Stimulated activated CD8-positive, alpha-beta memory T cell treated with anti-CD3 and anti-CD28 coated beads, Interleukin-2, amount 100 ng/mL, for 48 hours (primary cell): Measurements from ENCODE around the gene SFSWAP.
"Not testable (repeated sequence)": the region's sequence is repeated elsewhere in the genome, so short reads cannot be mapped to it uniquely, and the experiment has no call there.

Experiments
- DNase-seq, 2 donors: peaks; one replicate each; pipeline ENCODE4 v3.0.0-alpha.2; 2020; ENCODE audit warnings: low read depth in 2 of 2

Gene SFSWAP

DNA sequence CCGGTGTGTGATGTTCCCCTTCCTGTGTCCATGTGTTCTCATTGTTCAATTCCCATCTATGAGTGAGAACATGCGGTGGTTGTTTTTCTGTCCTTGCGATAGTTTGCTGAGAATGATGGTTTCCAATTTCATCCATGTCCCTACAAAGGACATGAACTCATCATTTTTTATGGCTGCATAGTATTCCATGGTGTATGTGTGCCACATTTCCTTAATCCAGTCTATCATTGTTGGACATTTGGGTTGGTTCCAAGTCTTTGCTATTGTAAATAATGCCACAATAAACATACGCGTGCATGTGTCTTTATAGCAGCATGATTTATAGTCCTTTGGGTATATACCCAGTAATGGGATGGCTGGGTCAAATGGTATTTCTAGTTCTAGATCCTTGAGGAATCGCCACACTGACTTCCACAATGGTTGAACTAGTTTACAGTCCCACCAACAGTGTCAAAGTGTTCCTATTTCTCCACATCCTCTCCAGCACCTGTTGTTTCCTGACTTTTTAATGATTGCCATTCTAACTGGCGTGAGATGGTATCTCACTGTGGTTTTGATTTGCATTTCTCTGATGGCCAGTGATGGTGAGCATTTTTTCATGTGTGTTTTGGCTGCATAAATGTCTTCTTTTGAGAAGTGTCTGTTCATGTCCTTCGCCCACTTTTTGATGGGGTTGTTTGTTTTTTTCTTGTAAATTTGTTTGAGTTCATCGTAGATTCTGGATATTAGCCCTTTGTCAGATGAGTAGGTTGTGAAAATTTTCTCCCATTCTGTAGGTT is 98.8 kb downstream of the SFSWAP start:
- DNase-seq: not testable (repeated sequence)

DNA sequence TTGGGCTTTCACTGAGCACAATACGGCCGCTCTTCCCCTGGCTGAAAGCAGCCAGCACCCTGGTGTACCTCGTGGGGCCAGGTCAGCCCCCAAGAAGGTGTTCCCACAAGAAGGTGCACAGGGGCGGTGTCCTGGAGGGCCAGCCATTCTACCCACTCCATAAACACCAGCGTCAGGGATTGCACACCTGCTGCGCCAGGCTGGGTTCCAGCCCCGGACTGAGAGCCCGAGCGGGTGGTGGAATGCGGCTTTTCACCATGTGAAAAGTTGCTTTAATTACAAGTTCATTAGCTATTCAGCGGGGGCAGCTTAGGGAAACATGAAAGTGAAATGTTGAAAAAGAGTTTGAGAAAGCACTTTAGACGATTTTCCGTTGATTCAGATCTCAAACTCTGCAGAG is 99.8 kb downstream of the SFSWAP start:
- no peak for DNase-seq

DNA sequence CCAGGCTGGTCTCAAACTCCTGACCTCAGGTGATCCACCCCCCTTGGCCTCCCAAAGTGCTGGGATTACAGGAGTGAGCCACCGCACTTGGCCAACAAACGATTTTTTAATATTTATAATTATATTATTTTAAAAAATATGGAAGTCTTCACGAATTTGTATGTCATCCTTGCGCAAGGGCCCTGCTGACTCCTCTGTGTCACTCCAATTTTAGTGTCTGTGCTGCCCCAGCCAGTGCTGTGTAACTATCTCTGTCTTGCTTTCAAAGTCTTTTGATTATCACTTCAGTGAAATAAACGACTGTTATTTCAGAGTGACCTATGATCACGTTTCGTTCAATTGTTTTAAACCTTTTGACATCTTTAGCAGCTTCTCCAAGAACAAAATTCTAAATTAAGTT is 104.2 kb downstream of the SFSWAP start:
- no peak for DNase-seq

DNA sequence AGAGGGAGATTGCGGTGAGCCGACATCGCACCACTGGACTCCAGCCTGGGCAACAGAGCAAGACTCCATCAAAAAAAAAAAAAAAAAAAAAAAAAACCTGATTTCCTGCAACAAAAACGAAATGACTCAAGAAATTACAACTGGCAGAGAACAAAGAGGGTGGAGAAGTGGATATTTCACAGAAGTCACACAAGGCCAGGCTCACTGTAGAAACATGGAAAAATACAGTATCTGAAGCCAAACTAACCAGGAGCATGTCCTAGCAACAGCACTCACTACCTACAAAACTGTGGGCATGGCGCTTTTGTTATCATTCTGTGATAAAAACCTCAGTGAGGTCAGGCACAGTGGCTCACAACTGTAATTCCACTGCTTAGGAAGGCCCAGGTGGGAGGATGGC is 105.6 kb downstream of the SFSWAP start:
- DNase-seq: no peak

DNA sequence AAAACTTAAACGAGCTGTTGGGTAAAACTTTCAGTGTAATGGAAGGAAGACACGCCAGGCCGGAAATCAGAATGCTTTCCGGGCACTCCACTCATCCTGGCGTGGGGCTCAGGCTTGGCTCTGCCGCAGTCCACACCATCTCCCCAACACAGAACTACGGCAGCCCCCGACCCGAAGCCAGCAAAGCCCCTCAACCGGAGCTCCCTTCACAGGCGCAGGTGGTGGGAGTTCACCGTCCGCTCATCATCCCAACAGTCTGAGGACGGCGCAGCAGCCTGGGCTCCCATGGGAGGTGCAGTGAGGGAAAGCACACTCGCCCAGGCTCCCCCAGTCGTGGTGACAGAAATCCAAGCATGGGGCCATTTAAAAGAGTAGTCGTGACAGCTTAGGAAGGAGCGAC is 106.4 kb downstream of the SFSWAP start:
- DNase-seq: no peak

DNA sequence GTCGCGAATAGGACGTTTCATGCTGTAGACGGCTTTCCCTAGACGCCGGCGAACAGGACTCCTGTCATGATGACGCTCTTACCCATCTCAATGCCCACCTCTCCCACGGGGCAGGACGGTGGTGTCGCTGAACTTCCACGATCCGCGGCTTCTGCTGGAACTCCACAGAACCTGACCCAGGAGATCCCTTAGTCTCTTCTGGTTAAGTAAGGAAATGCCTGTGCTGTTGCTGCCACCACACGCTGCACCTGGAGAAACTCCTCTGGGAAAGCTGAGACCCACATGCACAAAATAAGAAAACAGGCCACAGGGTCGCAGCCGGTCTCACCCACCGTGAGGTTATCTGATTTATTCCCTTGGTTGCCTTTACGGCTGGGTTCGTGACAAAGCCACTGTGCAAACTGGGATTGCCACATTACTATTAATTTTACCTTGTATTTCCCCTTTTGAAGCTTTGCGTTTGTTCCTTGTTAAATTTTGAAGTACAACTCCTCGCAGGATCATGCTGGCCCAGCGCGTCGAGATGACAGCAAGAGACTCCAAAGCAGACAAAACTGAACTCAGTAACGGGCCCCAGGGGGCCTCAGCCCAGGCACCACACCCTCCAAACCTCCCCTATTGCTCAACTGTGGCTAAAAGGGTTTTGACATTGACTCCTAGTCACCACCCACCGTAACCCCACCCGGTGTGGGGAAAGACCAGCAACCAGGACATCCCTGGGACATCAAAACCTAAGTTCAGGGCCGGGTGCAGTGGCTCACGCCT is 108.1 kb downstream of the SFSWAP start:
- DNase-seq: no peak

DNA sequence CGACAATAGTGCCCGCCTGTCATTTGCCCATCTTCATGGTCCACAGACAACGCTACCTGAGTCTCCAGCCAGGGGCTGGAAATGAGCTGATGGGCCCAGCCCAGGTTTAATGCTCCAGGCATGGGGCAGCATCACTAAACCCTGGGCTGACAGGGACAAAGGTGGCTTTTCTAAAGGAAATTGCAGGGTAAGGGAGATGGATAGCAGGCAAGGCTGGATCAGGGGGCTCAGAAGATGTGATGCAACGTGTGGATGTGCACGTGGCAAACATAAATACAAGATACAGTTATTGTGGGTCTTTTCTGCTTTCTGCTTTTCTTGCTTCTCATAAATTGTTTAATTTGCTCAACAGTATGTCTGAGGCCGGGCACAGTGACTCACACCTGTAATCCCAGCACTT is 113.6 kb downstream of the SFSWAP start:
- no peak for DNase-seq

DNA sequence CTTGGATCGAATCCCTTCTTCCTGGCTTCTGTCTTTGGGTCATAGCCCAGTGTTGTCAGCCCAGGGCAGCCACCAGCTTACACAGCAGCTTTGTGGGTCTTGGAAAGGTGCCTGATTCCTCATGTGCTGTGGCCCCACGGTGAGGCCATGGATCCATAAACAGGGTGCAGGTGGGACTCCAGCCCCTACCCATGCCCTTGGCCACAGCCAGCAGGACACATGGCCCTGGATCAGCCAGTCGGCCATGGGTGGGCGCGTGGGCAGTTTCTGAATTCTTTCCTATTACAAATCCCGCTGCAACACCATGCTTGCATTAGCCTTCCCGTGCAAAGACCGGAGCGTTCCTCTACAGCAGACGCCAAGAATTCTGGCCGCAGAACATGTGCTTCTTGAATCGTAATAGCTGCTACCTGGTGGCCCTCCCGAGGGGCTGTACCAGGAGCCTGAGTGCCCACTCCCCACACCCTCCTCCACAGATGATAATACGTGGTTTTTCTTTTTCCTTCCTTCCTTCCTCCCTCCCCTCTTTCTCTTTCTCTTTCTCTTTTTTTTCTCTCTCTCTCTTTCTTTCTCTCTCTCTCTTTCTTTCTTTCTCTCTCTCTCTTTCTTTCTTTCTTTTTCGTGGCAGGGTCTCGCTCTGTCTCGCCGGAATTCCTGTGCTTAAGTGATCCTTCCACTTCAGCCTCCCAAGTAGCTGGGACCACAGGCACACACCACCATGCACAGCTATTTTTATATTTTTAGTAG is 114.4 kb downstream of the SFSWAP start:
- DNase-seq: no peak

DNA sequence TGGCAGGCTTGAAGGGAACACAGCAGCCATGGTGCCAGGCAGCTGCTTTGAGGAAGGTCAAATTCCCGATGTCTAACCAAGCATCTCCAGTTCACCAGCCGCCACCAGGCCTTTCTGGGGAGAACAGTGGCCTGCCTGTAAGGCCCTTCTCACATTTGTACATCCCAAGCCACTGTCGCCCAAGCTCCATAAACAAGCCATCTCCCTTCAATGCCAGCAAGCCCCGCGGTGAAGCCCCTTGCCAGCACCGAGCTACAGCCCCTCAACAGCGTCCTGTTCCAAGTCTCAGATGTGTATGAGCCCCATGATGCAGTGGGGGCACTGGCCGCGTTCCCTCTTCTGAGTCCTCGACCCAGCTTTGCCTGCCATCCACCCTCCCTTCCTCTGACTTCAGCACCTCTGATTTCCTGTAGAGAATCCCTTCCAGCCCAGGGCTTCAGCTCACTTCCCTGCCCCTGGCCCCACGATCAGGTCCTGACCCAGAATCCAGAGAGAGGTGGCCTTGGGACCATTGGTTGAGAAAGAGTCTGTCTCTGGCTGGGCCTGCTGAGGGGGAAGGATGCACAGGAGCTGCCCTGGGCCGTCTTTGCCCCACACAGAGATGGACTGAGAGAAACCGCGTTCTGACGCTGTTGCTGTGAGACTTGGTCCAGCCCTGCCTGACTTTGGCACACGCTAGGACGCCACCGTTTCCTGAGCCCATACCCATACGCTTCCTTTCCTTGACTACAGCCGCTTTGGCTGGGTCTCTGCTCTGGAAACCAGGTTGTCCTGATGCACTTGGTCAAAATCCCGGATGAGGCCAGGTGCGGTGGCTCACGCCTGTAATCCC is 115.4 kb downstream of the SFSWAP start:
- no peak for DNase-seq

DNA sequence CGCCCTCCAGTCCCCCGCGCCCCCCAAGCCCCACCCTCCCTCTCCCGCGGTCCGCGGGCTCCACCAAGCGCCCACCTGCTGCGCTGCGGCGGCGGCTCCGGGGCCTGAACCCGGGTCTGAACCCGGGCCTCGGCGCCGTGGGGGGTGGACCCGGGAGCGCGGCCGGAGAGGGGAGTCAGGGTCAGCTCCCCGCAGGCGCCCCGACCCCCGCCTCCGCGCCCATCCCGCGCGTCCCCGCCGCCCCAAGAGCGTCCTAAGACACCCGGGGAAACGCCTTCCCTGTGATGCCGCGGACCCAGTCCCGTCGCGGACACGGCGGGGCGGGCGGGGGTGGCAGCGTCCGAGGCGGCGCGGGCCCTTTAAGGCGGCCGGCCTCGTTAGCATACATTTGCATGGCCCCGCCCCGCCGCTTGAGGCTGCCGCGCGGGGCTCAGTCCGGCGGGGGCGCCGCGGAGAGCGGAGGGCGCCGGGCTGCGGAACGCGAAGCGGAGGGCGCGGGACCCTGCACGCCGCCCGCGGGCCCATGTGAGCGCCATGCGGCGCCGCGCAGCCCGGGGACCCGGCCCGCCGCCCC is 117.2 kb downstream of the SFSWAP start, which contains the start of gene MMP17:
Gene MMP17, plus strand, starts transcription at position 433 of the 574 bp plus-strand sequence. Its CDS starts 102 bp downstream, at position 535.
- no peak for DNase-seq

DNA sequence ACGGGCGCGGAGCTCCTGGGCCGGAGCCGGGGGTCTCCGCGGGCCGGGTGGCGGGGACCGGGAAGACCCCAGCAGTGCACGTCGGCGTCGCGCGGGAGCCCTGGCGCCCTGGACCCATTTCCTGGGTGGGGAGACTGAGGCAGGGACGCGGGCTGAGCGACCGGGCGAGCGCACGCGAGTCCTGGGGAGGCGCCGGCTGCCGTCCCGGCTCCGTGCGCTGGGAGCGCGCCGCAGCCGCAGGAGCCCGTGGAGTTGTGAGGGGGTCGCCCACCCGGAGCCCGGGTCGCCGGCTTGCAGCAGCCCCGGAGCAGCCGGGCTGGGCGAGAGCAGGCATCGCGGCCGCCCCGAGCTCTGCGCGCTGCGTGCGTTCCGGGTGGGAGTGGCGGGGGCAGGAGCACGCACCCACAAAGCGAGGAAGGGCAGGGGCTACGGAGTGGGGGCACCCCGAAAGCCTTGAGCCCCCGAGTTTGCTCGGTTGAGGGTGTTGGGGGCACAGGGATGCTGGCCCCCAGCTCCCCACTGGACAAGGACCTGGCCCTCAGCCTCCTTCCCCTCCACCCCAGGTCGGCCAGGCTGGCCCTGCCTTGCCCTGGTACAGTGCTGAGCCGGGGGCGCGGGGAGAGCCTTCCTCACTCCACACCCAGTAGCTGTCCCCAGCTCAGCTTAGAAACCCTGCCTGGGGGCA is 117.9 kb downstream of the SFSWAP start:
- no peak for DNase-seq

DNA sequence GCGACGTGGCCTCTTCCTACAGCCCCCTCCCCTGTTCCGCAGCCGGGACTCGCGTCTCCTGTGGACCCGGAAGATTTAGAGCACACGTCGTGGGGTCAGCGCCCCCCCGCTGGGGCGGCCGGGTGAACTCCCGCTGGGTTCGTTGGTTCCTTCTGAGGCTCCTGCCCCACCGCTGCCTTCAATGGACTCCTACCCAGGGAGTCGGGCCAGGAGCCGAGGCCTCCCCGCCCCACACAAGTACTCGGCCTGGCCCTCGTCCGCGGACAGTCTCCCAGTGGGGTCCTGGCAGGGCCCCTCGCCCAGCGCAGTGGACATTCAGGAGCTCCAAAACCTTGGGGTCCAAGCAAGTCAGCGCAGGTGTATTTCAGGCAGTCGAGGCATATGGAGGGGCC is 118.5 kb downstream of the SFSWAP start:
- DNase-seq: no peak

DNA sequence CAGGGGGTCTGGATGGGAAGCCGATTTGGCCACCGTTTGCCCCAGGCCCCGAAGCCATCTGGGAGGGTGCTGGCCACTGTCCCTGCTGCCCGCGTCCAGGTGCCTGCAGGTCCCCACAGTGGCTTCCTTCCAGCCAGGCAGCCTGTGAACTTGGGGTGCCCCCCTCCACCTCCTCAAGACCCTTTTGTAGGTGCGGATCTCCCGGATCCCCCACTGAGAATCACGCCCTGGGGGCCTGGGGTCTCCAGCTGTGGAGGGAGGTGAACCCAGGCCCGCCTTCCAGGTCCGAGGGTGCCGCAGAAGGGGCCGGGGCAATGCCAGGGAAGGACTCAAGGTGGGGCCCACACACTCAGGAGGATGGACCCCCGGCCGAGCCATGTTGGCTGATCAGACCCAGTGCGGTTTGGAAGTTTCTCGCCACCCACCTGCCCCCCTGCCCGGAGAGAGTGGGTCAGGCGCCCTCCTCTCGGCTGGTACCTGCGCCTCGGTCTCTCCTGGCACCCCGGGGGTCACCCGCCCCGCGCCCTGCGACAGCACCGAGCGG is 119.0 kb downstream of the SFSWAP start:
- no peak for DNase-seq

DNA sequence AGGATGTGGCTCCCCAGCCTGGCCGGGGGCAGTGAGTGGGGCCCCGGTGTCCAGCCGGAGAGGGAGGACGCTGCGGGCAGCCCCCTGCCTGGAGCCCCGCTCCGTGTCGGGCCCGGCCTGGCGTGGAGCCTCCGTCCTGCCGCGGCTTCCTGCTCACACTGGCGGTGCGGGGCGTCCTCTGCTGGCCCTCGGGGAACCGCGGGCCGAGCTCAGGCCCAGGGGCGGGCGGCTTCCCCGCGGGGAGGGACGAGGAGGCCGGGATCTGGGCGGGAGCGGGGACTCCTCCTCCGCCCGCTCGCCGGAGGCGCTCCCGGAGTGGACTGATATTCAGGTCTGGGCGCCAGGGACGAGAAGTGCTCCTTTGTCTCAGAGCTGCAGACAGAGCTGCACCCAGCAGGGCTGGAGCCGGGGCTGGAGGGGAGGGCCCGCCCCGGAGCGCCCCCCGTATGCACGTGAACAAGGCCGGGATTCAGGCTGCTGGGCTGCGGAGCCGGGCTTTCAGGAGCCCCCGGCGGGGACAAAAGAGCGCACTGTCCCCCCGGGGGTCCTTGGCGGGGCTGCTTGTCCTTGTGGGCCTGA is 119.5 kb downstream of the SFSWAP start:
- no peak for DNase-seq

DNA sequence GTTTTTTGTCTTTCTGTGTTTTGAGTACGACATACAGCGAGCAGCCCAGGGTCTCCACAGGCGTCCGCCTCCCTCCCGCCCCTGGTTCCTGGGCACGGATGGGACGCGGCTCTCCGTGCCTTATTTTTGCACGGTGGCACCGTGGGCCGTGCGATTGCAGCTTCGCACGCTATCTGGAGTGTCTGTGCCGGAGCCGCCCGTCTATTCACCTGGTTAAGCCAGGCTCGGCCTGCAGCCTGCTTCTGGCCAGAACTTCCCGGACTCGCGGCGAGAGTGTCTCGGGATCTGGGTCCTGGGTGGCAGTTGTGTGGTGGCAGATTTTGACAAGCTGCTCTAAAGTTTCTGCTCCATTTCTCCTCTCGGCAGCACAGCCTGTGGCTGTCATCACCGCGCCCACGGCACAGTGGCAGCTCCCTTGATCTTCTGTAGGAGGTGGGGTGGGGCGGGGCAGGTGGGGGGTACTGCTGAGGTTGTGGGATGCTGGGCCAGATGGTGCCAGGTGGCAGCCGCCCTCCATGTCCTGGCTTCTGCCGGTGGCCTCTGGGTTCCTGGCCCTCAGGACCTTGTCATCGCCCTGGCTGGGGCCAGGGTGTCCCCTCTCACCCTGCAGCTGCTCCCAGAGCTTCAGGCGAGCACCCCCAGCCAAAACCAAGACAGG is 120.2 kb downstream of the SFSWAP start:
- peak in 1 of 2 donors; percentile 18 for DNase-seq

DNA sequence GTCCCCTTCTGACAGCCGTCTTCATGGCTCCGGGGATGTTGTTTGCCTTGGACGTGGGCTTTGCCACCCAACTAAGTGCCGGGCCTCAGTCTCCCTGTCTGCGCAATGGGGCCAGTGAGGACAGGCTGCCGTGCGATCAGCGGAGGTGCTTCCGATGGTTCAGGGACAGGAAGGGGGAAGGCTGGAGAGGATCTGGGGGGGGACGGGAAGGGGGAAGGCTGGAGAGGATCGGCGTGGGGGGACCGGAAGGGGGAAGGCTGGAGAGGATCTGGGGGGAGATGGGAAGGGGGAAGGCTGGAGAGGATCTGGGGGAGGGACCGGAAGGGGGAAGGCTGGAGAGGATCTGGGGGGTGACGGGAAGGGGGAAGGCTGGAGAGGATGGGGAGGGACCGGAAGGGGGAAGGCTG is 120.7 kb downstream of the SFSWAP start:
- DNase-seq: no peak

DNA sequence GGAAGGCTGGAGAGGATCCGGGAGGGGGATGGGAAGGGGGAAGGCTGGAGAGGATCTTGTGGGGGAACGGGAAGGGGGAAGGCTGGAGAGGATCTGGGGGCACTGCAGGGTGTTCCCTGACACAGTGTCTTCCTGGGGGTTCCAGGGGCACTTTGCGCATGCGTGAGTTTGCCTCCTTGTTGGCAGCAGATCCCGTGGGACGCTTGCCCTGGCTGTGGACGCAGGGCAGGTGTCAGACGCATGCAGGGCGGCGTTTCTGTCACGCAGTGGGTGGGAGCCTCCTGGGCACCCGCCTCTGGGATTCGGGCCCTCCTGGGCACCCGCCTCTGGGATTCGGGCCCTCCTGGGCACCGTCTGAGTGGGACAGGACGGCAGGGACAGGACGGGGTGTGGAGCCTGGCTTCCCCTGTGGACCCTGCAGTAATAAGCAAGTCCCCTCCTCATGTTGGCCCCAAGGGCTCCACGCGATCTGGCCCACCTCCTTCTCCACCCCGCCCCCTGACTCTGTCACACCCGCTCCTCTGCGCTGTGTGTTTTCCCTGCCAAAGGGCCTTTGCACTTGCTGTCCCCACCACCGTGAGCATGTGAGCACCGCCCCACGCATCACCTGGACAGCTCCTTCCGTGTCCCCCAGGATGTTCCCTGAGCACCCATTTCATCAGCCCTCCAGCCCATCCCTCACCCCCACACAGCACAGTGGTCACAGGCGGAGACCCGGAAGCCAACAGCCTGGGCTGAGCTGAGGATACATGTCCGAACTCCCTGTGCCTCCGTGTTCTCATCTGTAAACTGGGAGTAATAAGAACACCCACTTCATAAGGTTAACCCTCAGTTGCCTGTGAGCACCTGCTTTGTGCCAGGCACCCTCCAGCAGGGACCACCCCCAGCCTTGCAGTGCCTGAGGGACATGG is 121.7 kb downstream of the SFSWAP start:
- no peak for DNase-seq

DNA sequence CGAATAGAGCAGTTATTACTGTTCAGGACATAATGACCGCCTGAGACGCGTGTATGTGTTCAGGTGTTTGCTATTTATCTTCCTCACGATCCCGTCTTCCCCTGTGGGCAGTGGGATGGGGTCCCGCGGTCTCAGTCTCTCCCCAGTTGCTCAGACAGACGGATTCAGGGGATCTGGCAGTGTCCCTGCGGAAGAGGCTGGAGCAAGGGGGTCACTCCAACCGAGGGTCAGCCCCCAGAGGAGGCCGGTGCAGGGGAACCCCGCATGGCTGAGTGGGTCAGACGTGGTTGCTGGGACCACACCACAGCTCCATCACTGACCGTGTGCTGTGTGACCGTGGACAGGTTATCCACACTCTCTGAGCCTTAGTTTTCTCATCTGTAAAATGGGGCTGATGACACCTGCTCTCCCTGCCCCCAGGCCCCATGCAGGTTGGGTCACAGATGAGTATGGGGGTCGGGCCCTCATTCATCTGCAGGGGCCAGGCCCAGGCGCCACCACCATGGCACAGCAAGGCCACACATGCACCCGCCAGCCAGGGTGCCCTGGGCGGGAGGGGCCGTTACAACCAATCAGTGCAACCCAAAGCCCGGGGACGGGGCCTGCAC is 122.5 kb downstream of the SFSWAP start:
- DNase-seq: no peak
